Heart left ventricle (tissue), 16 donors: ENCODE results near the gene LIPG. TPM values are rescaled to one million over a fixed set of nuclear protein-coding genes. Genes with fewer than 3 reads are reported as not detected.

Experiments used
- ATAC-seq, 4 donors: fragments of 200-7000 bp; cut with Tn5 transposase; one replicate each; pipeline ENCODE4 v1.9.1; 2020 to 2022; ENCODE audit warnings: moderate library complexity in 4 of 4, mild to moderate bottlenecking in 3 of 4, moderate number of reproducible peaks in 1 of 4
- DNase-seq, 5 donors: peaks; one replicate each; pipeline ENCODE4 v3.0.0-alpha.2; 2020
- H3K27ac ChIP-seq, 12 donors: fragments of 200-600 bp; sonication (generic) in 4 of 12; one replicate each; pipeline versions ENCODE4 v1.5.0 to v1.8.0; 2016 to 2022; ENCODE audit warnings: mild to moderate bottlenecking in 2 of 12
- H3K27me3 ChIP-seq, 9 donors: fragments of 200-600 bp; sonication (generic) in 2 of 9; one replicate each; pipeline versions ENCODE4 v1.5.1 to v1.8.0; 2016 to 2022; ENCODE audit warnings: mild to moderate bottlenecking in 3 of 9
- H3K36me3 ChIP-seq, 9 donors: fragments of 200-600 bp; sonication (generic) in 2 of 9; one replicate each; pipeline versions ENCODE4 v1.5.0 to v1.8.0; 2018 to 2022; ENCODE audit warnings: mild to moderate bottlenecking in 2 of 9
- H3K4me1 ChIP-seq, 12 donors: fragments of 200-600 bp; sonication (generic) in 4 of 12; one replicate each; pipeline versions ENCODE4 v1.5.0 to v1.8.0; 2016 to 2022; ENCODE audit warnings: mild to moderate bottlenecking in 3 of 12
- H3K4me3 ChIP-seq, 12 donors: fragments of 200-600 bp; sonication (generic) in 4 of 12; one replicate each; pipeline versions ENCODE4 v1.5.0 to v1.8.0; 2017 to 2022; ENCODE audit warnings: mild to moderate bottlenecking in 9 of 12, moderate library complexity in 4 of 12
- H3K9me3 ChIP-seq, 12 donors: fragments of 200-600 bp; sonication (generic) in 4 of 12; one replicate each; pipeline versions ENCODE4 v1.5.0 to v1.8.0; 2016 to 2022; ENCODE audit warnings: mild to moderate bottlenecking in 1 of 12
- CTCF ChIP-seq, 12 donors: fragments of 200-600 bp; sonication (generic) in 4 of 12; IDR thresholded peaks; one replicate each; pipeline versions ENCODE4 v1.5.0 to v1.8.0; 2018 to 2022; ENCODE audit warnings: antibody characterized with exemption in 12 of 12, mild to moderate bottlenecking in 5 of 12
- POLR2A ChIP-seq, 2 donors: fragments of 450-650 bp; IDR thresholded peaks; one replicate each; pipeline ENCODE4 v1.6.1; 2017; ENCODE audit warnings: antibody characterized with exemption in 2 of 2, mild to moderate bottlenecking in 2 of 2, moderate library complexity in 2 of 2
- WGBS, 4 donors: extraction: QIAGEN DNeasy Blood & Tissue Kit in 2 of 4; methylation state at CpG; one replicate each; pipeline versions ENCODE4 v1.1.5 to v1.1.7; 2013 to 2018; 5-methylcytosine and 5-hydroxymethylcytosine counted together
- intact Hi-C, 10 donors: fragments of 100-400 bp; cut with DNase I; formaldehyde crosslinking; loops; one replicate each; pipeline versions ENCODE4 v1.11.1 to v1.14.2; 2022
- polyA plus RNA-seq, 2 donors: library from polyadenylated mRNA; stranded (reverse); fragments of 200-250 nt; gene quantifications; one replicate each; pipeline ENCODE4 v1.2.3, GENCODE V29; 2013
- total RNA-seq, 9 donors: library from RNA; depleted of rRNA in 2 of 9; stranded (reverse); fragments of >200 nt in 2 of 9; fragmentation: NEBNext Ultra II Directional in 3 of 9; extraction: Animal tissue kit (Norgen Biotek cat#: 25700) in 3 of 9; gene quantifications; one replicate each; pipeline versions ENCODE4 v1.1.0 to v1.2.4, GENCODE V29; 2016 to 2023
- donor health status: ischemic (EF 13 %, LVEDD 7.1; RV severe dilation, severe dysfunction).
- donor health status: healthy with polysubstance abuse.
- donor health status: DM: no; HTN: yes; CAD: no.
- donor health status: DM: no; HTN: no; CAD: no.
- donor health status: ischemic (EF 25% LVEDD 6.9; RV normal size, moderate dysfunction).
- donor health status: ischemic (EF 25% LVEDD 5.7; RV mildly dilated, moderate dysfunction).
- donor health status: healthy.
- donor health status: DM: yes; HTN: yes; CAD: no.
- donor health status: ischemic (EF 35%, LVEDD 5.7; RV mildly dilated, moderate dysfunction).
- donor health status: nonischemic (EF 11% LVEDD 7.7; RV severe dilation, severe dysfunction).
- donor health status: DM: yes; HTN: yes; CAD: no.
- donor health status: PGD.
- donor health status: ischemic (EF 29% LVEDD 5.4; RV normal size, mild dysfunction).
- donor health status: nonischemic (EF 23%, LVEDD 6.1; RV moderate dilation, normal function).

LIPG gene
- total and polyA plus RNA-seq, 11 donors = 0.04 to 12.1 (median 1.1) TPM; not detected in 3

GRCh38 chr18:49628881-49629795 is 67.3 kb downstream of the LIPG start:
- ATAC-seq (peak in 2 of 4 donors; percentile 47 to 68), DNase-seq (peak in 3 of 5 donors; percentile 42 to 76 (median 45))
- intact Hi-C loops = loop anchor here in 2 of 10 donors (10.0 kb wide), 2 partner anchors 64 to 116 kb away; partner anchors contain the start of gene LIPG (in 1 of the 2)
- 74 to 79% (median 77%) methylated on average over 11 to 16 of the region's 16 CpGs for WGBS, 4 donors
- Histone ChIP-seq H3K4me3 (no peak overlapping the region), H3K4me1 (peaks cover 0 to 5% (median 0%) of the 10 kb centered on the region in 12 donors), H3K9me3 (no peaks in the 10 kb centered on the region), H3K27me3 (peaks cover 0 to 22% (median 0%) of the 10 kb centered on the region in 9 donors), H3K27ac (no peak overlapping the region), H3K36me3 (no peaks in the 10 kb centered on the region)
- TF ChIP-seq POLR2A (IDR thresholded peaks at IDR 0.05) (no peak), CTCF (IDR thresholded peaks at IDR 0.05) (peak in 5 of 12 donors; percentile 8 to 30 (median 15))

- intact Hi-C loops = no loop called here
These were observed 68.4 kb downstream of the LIPG start for GRCh38 chr18:49630246-49630699.

GRCh38 chr18:49631146-49631866 is 69.4 kb downstream of the LIPG start:
- Histone ChIP-seq H3K4me1 (peaks cover 0 to 5% (median 0%) of the 10 kb centered on the region in 12 donors), H3K27ac (no peak overlapping the region), H3K27me3 (peaks cover 0 to 16% (median 0%) of the 10 kb centered on the region in 9 donors), H3K4me3 (no peak overlapping the region), H3K36me3 (no peaks in the 10 kb centered on the region), H3K9me3 (no peaks in the 10 kb centered on the region)
- WGBS, 4 donors = 73 to 80% (median 78%) methylated on average over 12 of the region's 12 CpGs
- no peak for DNase-seq
- intact Hi-C loops = no loop called here
- TF ChIP-seq POLR2A (IDR thresholded peaks at IDR 0.05) = no peak
- TF ChIP-seq CTCF (IDR thresholded peaks at IDR 0.05) = no peak
- no peak for ATAC-seq

More at GRCh38 chr18:49630246-49630699, 68.4 kb downstream of the LIPG start:
- Histone ChIP-seq H3K4me3 (no peak overlapping the region), H3K27me3 (peaks cover 0 to 16% (median 0%) of the 10 kb centered on the region in 9 donors), H3K27ac (no peak overlapping the region), H3K36me3 (no peaks in the 10 kb centered on the region), H3K4me1 (peaks cover 0 to 5% (median 0%) of the 10 kb centered on the region in 12 donors), H3K9me3 (no peaks in the 10 kb centered on the region)
- no peak for DNase-seq
- no peak for ATAC-seq
- TF ChIP-seq POLR2A (IDR thresholded peaks at IDR 0.05) (no peak), CTCF (IDR thresholded peaks at IDR 0.05) (no peak)

- peak in 1 of 4 donors; percentile 20 for ATAC-seq
- no peak for DNase-seq
- Histone ChIP-seq H3K4me1 (peaks cover 0 to 5% (median 0%) of the 10 kb centered on the region in 12 donors), H3K4me3 (no peak overlapping the region), H3K27ac (no peak overlapping the region), H3K9me3 (no peaks in the 10 kb centered on the region), H3K27me3 (peaks cover 0 to 11% (median 0%) of the 10 kb centered on the region in 9 donors), H3K36me3 (no peaks in the 10 kb centered on the region)
- intact Hi-C loops = no loop called here
- TF ChIP-seq POLR2A (IDR thresholded peaks at IDR 0.05) = no peak
- WGBS, 4 donors = 54 to 70% (median 55%) methylated on average over 10 of the region's 10 CpGs
These were observed 70.7 kb downstream of the LIPG start for GRCh38 chr18:49632588-49632987.
